HG03565 (cell line): ENCODE measurements around the gene GAB4.

Source experiments
- ATAC-seq: cut with Tn5 transposase; IDR thresholded peaks from one replicate; pipeline ENCODE4 v1.9.1; 2021; ENCODE audit warnings: mild to moderate bottlenecking, moderate library complexity; ENCODE audit not compliant: unreplicated experiment

Gene GAB4

DNA sequence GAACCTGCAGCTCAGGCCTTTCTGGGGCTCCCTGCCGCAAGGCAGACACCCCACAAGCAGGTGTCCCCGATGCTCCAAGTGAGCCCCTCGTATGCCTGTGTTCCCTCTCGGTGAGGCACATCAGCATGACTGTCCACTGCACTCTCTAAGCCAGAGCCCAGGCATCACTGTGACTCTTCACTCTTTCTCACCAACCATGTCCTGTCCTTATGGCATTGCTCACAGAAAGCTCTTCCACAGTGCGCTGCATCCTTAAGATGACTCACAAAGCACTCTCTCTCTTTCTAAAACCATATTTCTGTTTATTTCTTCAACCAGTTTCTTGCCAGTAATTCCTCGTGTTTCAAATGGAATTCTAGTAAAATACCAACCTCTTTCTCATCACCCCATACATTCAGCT, 18.1 kb downstream of the GAB4 start:
- no peak for ATAC-seq

DNA sequence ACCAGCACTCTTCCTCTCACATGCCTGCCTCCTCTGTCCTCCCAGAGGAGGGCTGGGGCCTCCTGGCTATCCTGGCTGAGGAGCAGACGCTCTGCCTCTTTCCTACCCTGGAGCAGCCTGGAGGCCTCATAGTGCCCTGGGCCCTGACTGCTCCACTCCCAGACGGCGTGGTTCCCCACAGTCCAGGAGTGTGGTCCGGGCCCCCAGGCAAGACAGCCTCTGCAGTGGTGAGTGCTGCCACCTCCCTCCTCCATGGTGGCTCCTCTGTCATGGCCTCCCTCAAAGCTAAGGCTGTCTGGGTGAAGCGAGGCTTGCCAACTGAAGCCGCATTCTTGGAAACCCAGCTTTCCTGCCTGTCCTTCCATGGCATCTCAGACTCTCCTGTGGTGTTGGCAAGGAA, 19.8 kb downstream of the GAB4 start:
- ATAC-seq: no peak

GRCh38 chr22:16987822-16988221, 20.2 kb downstream of the GAB4 start:
- ATAC-seq: no peak

- ATAC-seq: no peak
Measured at GRCh38 chr22:16975155-16975885, 32.7 kb downstream of the GAB4 start.

- no peak for ATAC-seq
Measured at GRCh38 chr22:16974298-16975084, 33.5 kb downstream of the GAB4 start.

DNA sequence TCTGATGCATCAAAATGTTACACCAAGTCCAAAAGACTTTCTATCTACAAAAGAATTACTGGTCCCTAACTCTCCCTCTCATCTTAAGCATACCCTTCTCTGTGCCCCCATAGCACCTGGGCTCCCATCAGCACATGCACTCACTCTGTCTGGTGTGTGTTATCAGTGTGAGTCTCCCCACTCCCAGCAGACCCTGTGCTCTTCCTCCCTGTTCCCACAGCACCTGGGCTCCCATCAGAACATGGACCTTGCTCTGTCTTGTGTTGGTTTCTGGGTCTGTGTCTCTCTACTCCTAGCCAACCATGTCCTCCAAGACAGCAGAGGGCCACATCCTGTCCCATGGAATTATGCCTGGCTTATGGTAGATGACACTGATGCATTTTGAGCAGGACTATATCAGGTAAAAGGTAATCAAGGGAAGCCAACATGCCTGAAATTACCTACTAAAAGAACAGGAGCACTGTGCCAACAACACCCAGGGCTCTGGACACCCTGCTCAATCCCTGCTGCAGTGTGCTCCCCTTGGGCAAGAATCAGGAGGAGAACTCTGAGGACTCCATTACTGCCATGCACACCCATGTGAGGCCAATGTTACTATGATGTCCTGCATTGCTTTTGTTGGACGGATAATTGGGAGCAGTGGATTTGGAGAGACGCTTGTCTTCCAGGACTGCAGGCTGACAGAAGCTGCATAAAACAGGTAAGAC, 34.3 kb downstream of the GAB4 start:
- no peak for ATAC-seq

- ATAC-seq: no peak
Measured at GRCh38 chr22:16972311-16972710, 35.7 kb downstream of the GAB4 start.

DNA sequence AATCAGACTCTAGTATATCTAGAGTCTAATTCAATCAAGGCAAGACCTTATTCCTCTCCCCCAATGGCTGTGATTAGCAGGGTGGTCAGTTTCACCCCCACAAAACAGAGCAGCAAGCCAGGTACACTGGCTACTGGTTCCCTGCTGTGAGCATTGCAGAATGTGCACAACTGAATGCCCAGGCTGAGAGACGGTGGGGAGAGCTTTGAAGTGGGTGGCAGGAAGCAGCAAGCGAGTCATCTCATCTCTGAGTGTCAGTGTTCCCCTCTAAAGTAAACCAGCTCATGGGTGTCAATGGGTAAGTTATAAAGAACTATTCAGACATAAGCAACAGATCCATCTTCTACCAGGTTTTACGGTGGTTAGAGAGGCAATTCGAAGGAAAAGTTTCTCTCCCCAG, 37.6 kb downstream of the GAB4 start:
- ATAC-seq: no peak

GRCh38 chr22:16969508-16970327, 38.3 kb downstream of the GAB4 start:
- no peak for ATAC-seq

DNA sequence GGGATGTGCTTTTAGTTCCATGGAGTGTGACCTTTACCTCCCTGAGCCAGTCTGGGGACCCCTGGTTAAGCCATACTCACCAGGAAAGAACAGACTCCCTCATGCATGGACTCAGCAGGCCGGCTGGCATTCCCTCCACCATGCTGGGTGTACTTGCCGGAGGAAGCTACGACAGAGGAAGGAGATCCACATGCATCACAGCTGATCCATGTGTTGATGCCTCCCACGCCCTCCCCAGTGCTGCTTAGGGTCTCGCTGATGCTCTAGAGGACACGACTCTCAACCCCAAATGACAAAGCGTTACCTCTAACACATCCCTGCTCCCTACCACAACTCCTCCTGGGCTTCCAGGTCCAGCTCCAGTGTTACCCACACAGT, 39.8 kb downstream of the GAB4 start:
- no peak for ATAC-seq

GRCh38 chr22:16967453-16968217, 40.4 kb downstream of the GAB4 start:
- ATAC-seq: no peak

DNA sequence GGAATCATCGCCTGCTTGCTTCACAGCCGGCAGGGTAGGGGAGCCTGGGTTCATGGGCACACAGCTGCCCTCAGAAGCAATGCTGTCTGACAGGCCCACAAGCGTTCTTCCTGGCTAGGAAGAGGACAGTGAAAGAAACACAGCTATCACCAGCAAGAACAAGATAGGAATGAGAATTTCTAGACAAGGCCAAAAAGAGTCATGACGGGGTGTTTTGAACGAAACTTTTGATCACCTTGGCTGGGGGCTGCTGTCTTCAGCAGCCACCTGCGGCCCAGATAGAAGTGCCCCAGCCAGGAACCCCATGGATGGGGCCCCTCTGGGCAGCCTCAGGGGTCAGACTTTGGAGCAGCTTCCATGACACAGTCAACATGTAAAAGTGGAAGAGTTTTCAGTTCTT, 41.8 kb downstream of the GAB4 start:
- ATAC-seq: no peak

GRCh38 chr22:16965560-16965959, 42.5 kb downstream of the GAB4 start:
- ATAC-seq: no peak

- no peak for ATAC-seq
Measured at GRCh38 chr22:16965083-16965482, 42.9 kb downstream of the GAB4 start.

GRCh38 chr22:16964366-16964765, 43.7 kb downstream of the GAB4 start:
- ATAC-seq: no peak

- no peak for ATAC-seq
Measured at GRCh38 chr22:16963189-16963945, 44.7 kb downstream of the GAB4 start.

DNA sequence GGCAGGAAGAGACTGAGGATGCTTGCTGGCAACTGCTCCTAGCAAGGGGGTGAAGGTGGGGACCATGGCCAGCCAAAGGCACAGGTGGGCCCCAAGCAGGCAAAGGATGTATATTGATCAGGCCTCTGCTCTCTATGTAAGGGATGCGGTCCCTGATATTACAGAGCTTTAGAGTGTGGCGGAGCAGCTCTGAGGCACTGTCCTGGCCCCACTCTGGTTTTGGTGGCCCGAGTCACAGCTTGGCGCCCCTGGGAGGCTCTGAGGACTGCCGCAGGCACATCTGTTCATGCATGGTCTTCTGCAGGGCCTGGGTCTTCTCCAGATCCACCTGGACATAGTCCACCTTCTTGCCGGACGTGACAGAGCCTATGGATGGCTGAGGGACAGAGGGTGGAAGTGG, 45.5 kb downstream of the GAB4 start:
- no peak for ATAC-seq

- no peak for ATAC-seq
Measured at GRCh38 chr22:16961477-16962186, 46.4 kb downstream of the GAB4 start.

- no peak for ATAC-seq
Measured at GRCh38 chr22:16960884-16961249, 47.2 kb downstream of the GAB4 start.
